ENCODE measurements around the gene MAX. TPM values are rescaled to one million over a fixed set of nuclear protein-coding genes. Genes with fewer than 3 reads are reported as not detected.

The MAX gene
- total and polyA plus RNA-seq, 9 of the 15 experiments (the other 6 are each of a cell fraction or from before 2014, with no cell fraction given) = 15.4 to 96.5 (median 51.6) TPM

DNA sequence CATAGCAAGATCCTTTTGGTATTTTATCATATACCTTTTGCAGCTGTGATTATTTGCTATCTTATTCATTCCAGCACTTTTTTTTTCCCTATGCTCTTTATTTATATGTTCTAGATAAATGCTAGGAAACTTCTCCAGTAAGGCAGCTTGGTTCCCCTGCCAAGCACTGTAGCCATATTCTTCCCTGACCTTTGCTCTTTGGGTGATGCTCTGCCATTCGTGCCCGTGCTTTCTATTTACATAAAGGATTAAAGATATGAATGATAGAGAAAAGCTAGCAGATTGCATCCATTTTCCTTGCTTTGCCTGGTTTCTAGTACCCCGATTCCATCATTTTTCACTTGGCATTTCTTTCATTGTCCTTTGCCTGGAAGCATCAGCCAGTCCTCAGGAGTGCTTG, 73.4 kb downstream of the MAX start:
- 56% methylated on average over 3 of the region's 3 CpGs for WGBS (ENCODE audit: insufficient coverage, low coverage, missing lambda C conversion rate)
- no peaks in the 10 kb centered on the region for H4K20me1 ChIP-seq (replicated peaks; ENCODE audit: control insufficient read depth, insufficient read depth, low read length)
- no peaks in the 10 kb centered on the region for H3K79me2 ChIP-seq (ENCODE audit: control insufficient read depth, insufficient read depth, low read length)
- H3K4me1 ChIP-seq (replicated peaks in 1 of 2; ENCODE audit: control insufficient read depth in 2 of 2, insufficient read depth in 2 of 2, low read length in 2 of 2) = no peaks in the 10 kb centered on the region
- H3K9me3 ChIP-seq (replicated peaks; ENCODE audit: control insufficient read depth, insufficient read depth, low read depth, low read length) = no peaks in the 10 kb centered on the region
- DNase-seq (ENCODE audit: extremely low read depth in 1 of 4, low spot score in 3 of 4) (no peak), ATAC-seq (no peak), FAIRE-seq (no peak)
- no peaks in the 10 kb centered on the region for H3K27me3 ChIP-seq (ENCODE audit: control insufficient read depth in 2 of 2, insufficient read depth in 2 of 2, low read length in 2 of 2)
- ChIA-PET POLR2A (interaction anchor here (1.3 to 1.6 kb wide), 2 partner anchors 12 to 14 kb away, joined by 3 to 6 read pairs; no protein-coding TSS in a partner anchor), CTCF (ENCODE audit: low intra/inter-chr PET ratio) (no interaction called here)
- H3K9me1 ChIP-seq (ENCODE audit: control insufficient read depth, insufficient read depth, low read length) = no peaks in the 10 kb centered on the region
- no peak overlapping the region for H3K4me2 ChIP-seq (ENCODE audit: insufficient read depth, low read length)
- intact Hi-C loops (cut with micrococcal nuclease) = no loop called here
- no TSS peak for BruUV-seq (replicated peaks)
- no peak overlapping the region for H3K4me3 ChIP-seq
- H2AFZ ChIP-seq (ENCODE audit: low read depth, low read length) = no peak overlapping the region
- no peak overlapping the region for H3K27ac ChIP-seq (ENCODE audit: extremely low read depth, low read depth, low read length)
- H3K36me3 ChIP-seq (ENCODE audit: control insufficient read depth, insufficient read depth, low read length) = peaks cover 39% of the 10 kb centered on the region; the same call in 2 of the 3 replicates
- no peak overlapping the region for H3K9ac ChIP-seq (ENCODE audit: insufficient read depth in 1 of 2, low read depth in 2 of 2, low read length in 2 of 2)
- in situ Hi-C loops (cut with MboI) = no loop called here
- TF ChIP-seq CBX1 (IDR thresholded peaks at IDR 0.05; ENCODE audit: low read depth) = no peak
- TF ChIP-seq FOXA1 (IDR thresholded peaks at IDR 0.05; ENCODE audit: borderline replicate concordance) = no peak
- TF ChIP-seq PTBP1 (IDR thresholded peaks at IDR 0.05; ENCODE audit: low read depth, low read length) = no peak
- TF ChIP-seq DDX20 (tag; IDR thresholded peaks at IDR 0.05; ENCODE audit: low read depth) = no peak
- TF ChIP-seq TOE1 (IDR thresholded peaks at IDR 0.05; ENCODE audit: borderline replicate concordance) = no peak
- TF ChIP-seq TOE1 (CRISPR knock-in tag; IDR thresholded peaks at IDR 0.05; ENCODE audit: borderline replicate concordance, low read depth) = no peak
- TF ChIP-seq FOXM1 (IDR thresholded peaks at IDR 0.05; ENCODE audit: low read depth) = no peak
- no peak for TF ChIP-seq FOXM1 (CRISPR knock-in tag; IDR thresholded peaks at IDR 0.05; ENCODE audit: low read depth)
- TF ChIP-seq XRCC3 (IDR thresholded peaks at IDR 0.05) = no peak
- no peak for TF ChIP-seq TARDBP (IDR thresholded peaks at IDR 0.05)
- no peak for TF ChIP-seq TBP (optimal IDR thresholded peaks at IDR 0.05; ENCODE audit: low read depth, low read length)
- no peak for TF ChIP-seq JUNB (CRISPR knock-in tag; conservative IDR thresholded peaks at IDR 0.05)
- TF ChIP-seq, protein P1, sequence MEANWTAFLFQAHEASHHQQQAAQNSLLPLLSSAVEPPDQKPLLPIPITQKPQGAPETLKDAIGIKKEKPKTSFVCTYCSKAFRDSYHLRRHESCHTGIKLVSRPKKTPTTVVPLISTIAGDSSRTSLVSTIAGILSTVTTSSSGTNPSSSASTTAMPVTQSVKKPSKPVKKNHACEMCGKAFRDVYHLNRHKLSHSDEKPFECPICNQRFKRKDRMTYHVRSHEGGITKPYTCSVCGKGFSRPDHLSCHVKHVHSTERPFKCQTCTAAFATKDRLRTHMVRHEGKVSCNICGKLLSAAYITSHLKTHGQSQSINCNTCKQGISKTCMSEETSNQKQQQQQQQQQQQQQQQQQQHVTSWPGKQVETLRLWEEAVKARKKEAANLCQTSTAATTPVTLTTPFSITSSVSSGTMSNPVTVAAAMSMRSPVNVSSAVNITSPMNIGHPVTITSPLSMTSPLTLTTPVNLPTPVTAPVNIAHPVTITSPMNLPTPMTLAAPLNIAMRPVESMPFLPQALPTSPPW (CRISPR knock-in tag; IDR thresholded peaks at IDR 0.05) = no peak
- no peak for TF ChIP-seq TAF9B (IDR thresholded peaks at IDR 0.05; ENCODE audit: partially characterized antibody)
- TF ChIP-seq, protein P2, sequence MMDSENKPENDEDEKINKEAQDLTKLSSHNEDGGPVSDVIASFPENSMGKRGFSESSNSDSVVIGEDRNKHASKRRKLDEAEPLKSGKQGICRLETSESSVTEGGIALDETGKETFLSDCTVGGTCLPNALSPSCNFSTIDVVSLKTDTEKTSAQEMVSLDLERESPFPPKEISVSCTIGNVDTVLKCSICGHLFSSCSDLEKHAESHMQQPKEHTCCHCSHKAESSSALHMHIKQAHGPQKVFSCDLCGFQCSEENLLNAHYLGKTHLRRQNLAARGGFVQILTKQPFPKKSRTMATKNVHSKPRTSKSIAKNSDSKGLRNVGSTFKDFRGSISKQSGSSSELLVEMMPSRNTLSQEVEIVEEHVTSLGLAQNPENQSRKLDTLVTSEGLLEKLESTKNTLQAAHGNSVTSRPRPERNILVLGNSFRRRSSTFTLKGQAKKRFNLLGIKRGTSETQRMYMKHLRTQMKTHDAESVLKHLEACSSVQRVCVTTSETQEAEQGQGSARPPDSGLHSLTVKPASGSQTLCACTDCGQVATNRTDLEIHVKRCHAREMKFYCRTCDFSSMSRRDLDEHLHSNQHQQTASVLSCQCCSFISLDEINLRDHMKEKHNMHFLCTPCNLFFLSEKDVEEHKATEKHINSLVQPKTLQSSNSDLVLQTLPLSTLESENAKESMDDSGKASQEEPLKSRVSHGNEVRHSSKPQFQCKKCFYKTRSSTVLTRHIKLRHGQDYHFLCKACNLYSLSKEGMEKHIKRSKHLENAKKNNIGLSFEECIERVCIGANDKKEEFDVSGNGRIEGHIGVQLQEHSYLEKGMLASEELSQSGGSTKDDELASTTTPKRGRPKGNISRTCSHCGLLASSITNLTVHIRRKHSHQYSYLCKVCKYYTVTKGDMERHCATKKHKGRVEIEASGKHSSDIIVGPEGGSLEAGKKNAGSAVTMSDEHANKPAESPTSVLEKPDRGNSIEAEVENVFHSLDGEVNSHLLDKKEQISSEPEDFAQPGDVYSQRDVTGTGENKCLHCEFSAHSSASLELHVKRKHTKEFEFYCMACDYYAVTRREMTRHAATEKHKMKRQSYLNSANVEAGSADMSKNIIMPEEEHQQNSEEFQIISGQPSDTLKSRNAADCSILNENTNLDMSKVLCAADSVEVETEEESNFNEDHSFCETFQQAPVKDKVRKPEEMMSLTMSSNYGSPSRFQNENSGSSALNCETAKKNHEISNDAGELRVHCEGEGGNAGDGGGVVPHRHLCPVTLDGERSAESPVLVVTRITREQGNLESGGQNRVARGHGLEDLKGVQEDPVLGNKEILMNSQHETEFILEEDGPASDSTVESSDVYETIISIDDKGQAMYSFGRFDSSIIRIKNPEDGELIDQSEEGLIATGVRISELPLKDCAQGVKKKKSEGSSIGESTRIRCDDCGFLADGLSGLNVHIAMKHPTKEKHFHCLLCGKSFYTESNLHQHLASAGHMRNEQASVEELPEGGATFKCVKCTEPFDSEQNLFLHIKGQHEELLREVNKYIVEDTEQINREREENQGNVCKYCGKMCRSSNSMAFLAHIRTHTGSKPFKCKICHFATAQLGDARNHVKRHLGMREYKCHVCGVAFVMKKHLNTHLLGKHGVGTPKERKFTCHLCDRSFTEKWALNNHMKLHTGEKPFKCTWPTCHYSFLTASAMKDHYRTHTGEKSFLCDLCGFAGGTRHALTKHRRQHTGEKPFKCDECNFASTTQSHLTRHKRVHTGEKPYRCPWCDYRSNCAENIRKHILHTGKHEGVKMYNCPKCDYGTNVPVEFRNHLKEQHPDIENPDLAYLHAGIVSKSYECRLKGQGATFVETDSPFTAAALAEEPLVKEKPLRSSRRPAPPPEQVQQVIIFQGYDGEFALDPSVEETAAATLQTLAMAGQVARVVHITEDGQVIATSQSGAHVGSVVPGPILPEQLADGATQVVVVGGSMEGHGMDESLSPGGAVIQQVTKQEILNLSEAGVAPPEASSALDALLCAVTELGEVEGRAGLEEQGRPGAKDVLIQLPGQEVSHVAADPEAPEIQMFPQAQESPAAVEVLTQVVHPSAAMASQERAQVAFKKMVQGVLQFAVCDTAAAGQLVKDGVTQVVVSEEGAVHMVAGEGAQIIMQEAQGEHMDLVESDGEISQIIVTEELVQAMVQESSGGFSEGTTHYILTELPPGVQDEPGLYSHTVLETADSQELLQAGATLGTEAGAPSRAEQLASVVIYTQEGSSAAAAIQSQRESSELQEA (IDR thresholded peaks at IDR 0.05; ENCODE audit: low read depth) = no peak
- TF ChIP-seq TAF7 (tag; IDR thresholded peaks at IDR 0.05) = no peak

Data from K562 (cell line).